B cell (primary cell): ENCODE data around the gene IL36A. TPM values are rescaled to one million over a fixed set of nuclear protein-coding genes. Genes with fewer than 3 reads are reported as not detected.

ENCODE experiments used
- ATAC-seq: fragments of 200-7000 bp; cut with Tn5 transposase; one replicate; pipeline ENCODE4 v1.10.0; 2021; ENCODE audit warnings: low read depth, mild to moderate bottlenecking, moderate number of reproducible peaks, moderate library complexity
- CTCF ChIA-PET: fragments of 350-600 bp; sonication (Branson Sonifier 250); formaldehyde crosslinking; loops from one replicate; lab custom pipeline; 2021; ENCODE audit warnings: antibody characterized with exemption, inconsistent platforms; lab: Charles Lee
- POLR2A ChIA-PET: fragments of 350-600 bp; sonication (Branson Sonifier 250); formaldehyde crosslinking; loops from one replicate; lab custom pipeline; 2021; ENCODE audit warnings: antibody characterized with exemption; lab: Charles Lee
- DNase-seq: peaks from one replicate; pipeline ENCODE4 v3.0.0; 2013
- H2AFZ ChIP-seq: 2 replicates; pipeline ENCODE4 v1.6.1; 2012; ENCODE audit warnings: mild to moderate bottlenecking, low read depth, low read length; ENCODE audit not compliant: insufficient read depth, poor library complexity, severe bottlenecking
- H3K27ac ChIP-seq, 2 donors: 1 replicate in 1 of 2; 2 replicates in 1 of 2; pipeline ENCODE4 v1.5.1; 2012 to 2013; ENCODE audit warnings: low read length in 2 of 2, mild to moderate bottlenecking in 2 of 2, moderate library complexity in 1 of 2
- H3K27me3 ChIP-seq, 4 experiments: fragments of 200-600 bp in 1 of 4; sonication (generic) in 1 of 4; replicated peaks in 1 of 4; 1 replicate in 2 of 4; 2 replicates in 2 of 4; pipeline versions ENCODE4 v1.6.1 to v1.7.0; 2013 to 2016; ENCODE audit warnings: low read length in 3 of 4, mild to moderate bottlenecking in 2 of 4, mixed read lengths in 1 of 4, moderate library complexity in 1 of 4; ENCODE audit not compliant: insufficient read depth in 4 of 4, control insufficient read depth in 3 of 4; ENCODE audit errors: control extremely low read depth in 1 of 4
- H3K36me3 ChIP-seq, 2 experiments: replicated peaks in 1 of 2; 1 replicate in 1 of 2; 2 replicates in 1 of 2; pipeline versions ENCODE4 v1.6.1 to v1.7.1; 2013; ENCODE audit warnings: low read length in 1 of 2; ENCODE audit not compliant: insufficient read depth in 2 of 2, control insufficient read depth in 1 of 2; ENCODE audit errors: control extremely low read depth in 1 of 2, extremely low read depth in 1 of 2
- H3K4me1 ChIP-seq, 2 donors: fragments of 200-600 bp in 1 of 2; sonication (generic) in 1 of 2; 1 replicate in 1 of 2; 2 replicates in 1 of 2; pipeline versions ENCODE4 v1.5.1 to v1.6.1; 2013 to 2017; ENCODE audit warnings: low read length in 2 of 2; ENCODE audit not compliant: control insufficient read depth in 2 of 2, insufficient read depth in 2 of 2
- H3K4me2 ChIP-seq: replicated peaks from 2 replicates; pipeline ENCODE3; 2012; ENCODE audit warnings: mild to moderate bottlenecking, low read depth, low read length; ENCODE audit not compliant: poor library complexity, severe bottlenecking
- H3K4me3 ChIP-seq, 5 experiments: fragments of 200-600 bp in 1 of 5; sonication (generic) in 1 of 5; 1 replicate in 3 of 5; 2 replicates in 2 of 5; pipeline versions ENCODE4 v1.5.1 to v1.7.0; 2011 to 2016; ENCODE audit warnings: low read length in 4 of 5, mild to moderate bottlenecking in 4 of 5, low read depth in 2 of 5, control low read depth in 1 of 5, moderate library complexity in 1 of 5; ENCODE audit not compliant: insufficient read depth in 1 of 5; ENCODE audit errors: control extremely low read depth in 1 of 5, extremely low read depth in 1 of 5
- H3K79me2 ChIP-seq: fragments of 200-600 bp; sonication (generic); one replicate; pipeline ENCODE4 v1.6.0; 2016; ENCODE audit warnings: low read length; ENCODE audit not compliant: control insufficient read depth, insufficient read depth
- H3K9ac ChIP-seq: fragments of 200-600 bp; sonication (generic); 2 replicates; pipeline ENCODE4 v1.6.1; 2017; ENCODE audit warnings: mild to moderate bottlenecking, low read length, moderate library complexity
- H3K9me3 ChIP-seq, 3 donors: one replicate each; pipeline versions ENCODE4 v1.6.1 to v1.7.1; 2013; ENCODE audit warnings: low read length in 2 of 3; ENCODE audit not compliant: control insufficient read depth in 2 of 3, insufficient read depth in 1 of 3; ENCODE audit errors: control extremely low read depth in 1 of 3
- H4K20me1 ChIP-seq: 2 replicates; pipeline ENCODE4 v1.6.0; 2012; ENCODE audit warnings: mild to moderate bottlenecking, low read length; ENCODE audit not compliant: insufficient read depth, control insufficient read depth, poor library complexity, severe bottlenecking
- H3K27ac Mint-ChIP-seq: one replicate; pipeline ENCODE4 v1.8.0; 2021; ENCODE audit warnings: mixed read lengths
- H3K27me3 Mint-ChIP-seq: one replicate; pipeline ENCODE4 v1.8.0; 2021; ENCODE audit warnings: mixed read lengths
- H3K4me1 Mint-ChIP-seq: one replicate; pipeline ENCODE4 v1.8.0; 2021; ENCODE audit warnings: mixed read lengths
- H3K4me3 Mint-ChIP-seq: one replicate; pipeline ENCODE4 v1.8.0; 2021; ENCODE audit warnings: mixed read lengths
- H3K9me3 Mint-ChIP-seq: one replicate; pipeline ENCODE4 v1.8.0; 2022; ENCODE audit warnings: mixed read lengths; ENCODE audit not compliant: insufficient read depth
- CTCF ChIP-seq: fragments of 200-600 bp; IDR thresholded peaks from one replicate; pipeline ENCODE4 v1.8.0; 2022; ENCODE audit warnings: antibody characterized with exemption, mild to moderate bottlenecking
- EZH2 ChIP-seq: IDR thresholded peaks from 2 replicates; pipeline ENCODE4 v1.6.1; 2012; ENCODE audit warnings: borderline replicate concordance, low read depth, mild to moderate bottlenecking, moderate library complexity, low read length; ENCODE audit not compliant: insufficient read depth, poor library complexity, severe bottlenecking
- WGBS: methylation state at CpG from one replicate; pipeline ENCODE4 v1.1.5; 2013; ENCODE audit warnings: missing lambda C conversion rate; ENCODE audit not compliant: insufficient coverage; 5-methylcytosine and 5-hydroxymethylcytosine counted together
- intact Hi-C: fragments of 100-400 bp; cut with micrococcal nuclease; formaldehyde crosslinking; loops from one replicate; pipeline ENCODE4 v1.10.0; 2022
- polyA minus RNA-seq: library from RNA; depleted of rRNA, polyadenylated mRNA; stranded (reverse); fragments of >200 nt; gene quantifications from 2 replicates; pipeline ENCODE4 v1.2.3, GENCODE V29; 2012
- polyA plus RNA-seq: library from polyadenylated mRNA; depleted of rRNA; stranded (reverse); fragments of >200 nt; gene quantifications from 2 replicates; pipeline ENCODE4 v1.2.3, GENCODE V29; 2012
- total RNA-seq, 2 donors: library from RNA; stranded (reverse); fragments of 120-200 nt in 1 of 2; gene quantifications; 1 replicate in 1 of 2; 2 replicates in 1 of 2; pipeline versions ENCODE4 v1.2.3 to v1.2.4, GENCODE V29; 2013 to 2022

Gene IL36A
- total RNA-seq, result not detected in 2 replicates
- not detected for total RNA-seq (2013)
- not detected in 2 replicates for polyA plus RNA-seq
- not detected in 2 replicates for polyA minus RNA-seq

GRCh38 chr2:113005030-113005509 is at the start of gene IL36A:
TSS of gene IL36A (plus strand) at chr2:113005459. CDS start at chr2:113005872, 413 bp downstream.
- Histone ChIP-seq H3K9ac (no peak within 1 kb of the TSS), H3K9me3 (peaks cover 0 to 8% (median 0%) of the 10 kb centered on the region in 3 donors), H3K79me2 (no peaks in the 10 kb centered on the region), H3K27ac (no peak within 1 kb of the TSS), H3K4me2 (no peak within 1 kb of the TSS), H3K4me1 (no peaks in the 10 kb centered on the region), H2AFZ (no peak within 1 kb of the TSS), H3K4me3 (no peak within 1 kb of the TSS), H4K20me1 (no peaks in the 10 kb centered on the region), H3K27me3 (no peaks in the 10 kb centered on the region), H3K36me3 (no peaks in the 10 kb centered on the region)
- POLR2A ChIA-PET, result no interaction called here
- Mint-ChIP-seq H3K27ac (no peak within 1 kb of the TSS), H3K27me3 (peaks cover 36% of the 10 kb centered on the region), H3K4me1 (no peaks in the 10 kb centered on the region), H3K9me3 (peaks cover 8% of the 10 kb centered on the region), H3K4me3 (no peak within 1 kb of the TSS)
- TF ChIP-seq EZH2, result no peak
- no peak for TF ChIP-seq CTCF
- ATAC-seq (no peak), DNase-seq (no peak)
- intact Hi-C loops, result no loop called here
- WGBS, result 89% methylated on average over 3 of the region's 3 CpGs
- CTCF ChIA-PET, result no interaction called here

- no peaks in the 10 kb centered on the region for H3K79me2 ChIP-seq
- no peak overlapping the region for H3K4me3 Mint-ChIP-seq
- no peak overlapping the region for H3K27ac ChIP-seq
- peaks cover 0 to 15% (median 0%) of the 10 kb centered on the region in 4 experiments for H3K27me3 ChIP-seq
- no peak for TF ChIP-seq EZH2
- TF ChIP-seq CTCF, result no peak
- no peak overlapping the region for H3K27ac Mint-ChIP-seq
- H3K4me3 ChIP-seq, result no peak overlapping the region
- 91% methylated on average over 3 of the region's 3 CpGs for WGBS
- intact Hi-C loops, result no loop called here
- ATAC-seq (no peak), DNase-seq (no peak)
- no peaks in the 10 kb centered on the region for H3K9me3 Mint-ChIP-seq
- no peak overlapping the region for H3K4me2 ChIP-seq
- no peaks in the 10 kb centered on the region for H3K36me3 ChIP-seq
- H3K27me3 Mint-ChIP-seq, result peaks cover 10% of the 10 kb centered on the region
- no peak overlapping the region for H2AFZ ChIP-seq
- CTCF ChIA-PET, result interaction anchor here (0.8 to 1.3 kb wide), 3 partner anchors 16 to 208 kb away, joined by 3 read pairs; no protein-coding TSS in a partner anchor
- no peaks in the 10 kb centered on the region for H3K4me1 ChIP-seq
- no peaks in the 10 kb centered on the region for H3K4me1 Mint-ChIP-seq
- H4K20me1 ChIP-seq, result no peaks in the 10 kb centered on the region
- no peaks in the 10 kb centered on the region for H3K9me3 ChIP-seq
- POLR2A ChIA-PET, result no interaction called here
- no peak overlapping the region for H3K9ac ChIP-seq
Measured at GRCh38 chr2:112957511-112957910, 47.7 kb upstream of the IL36A start.
